K562 (cell line): ENCODE results near the gene TM4SF20. TPM values are rescaled to one million over a fixed set of nuclear protein-coding genes. Genes with fewer than 3 reads are reported as not detected.
A peak's percentile ranks its signal among the peaks of the same experiment; 100 is the strongest.

Experiments used
- CBFA2T2 ChIP-seq: fragments of 450-650 bp; conservative IDR thresholded peaks from 2 replicates; pipeline ENCODE4 v1.6.1; 2017; ENCODE audit warnings: mild to moderate bottlenecking
- CBFA2T3 ChIP-seq: fragments of 450-650 bp; IDR thresholded peaks from 2 replicates; pipeline ENCODE4 v1.6.1; 2017
- ELF1 ChIP-seq: fragments of 200-800 bp; sonication (Bioruptor generic); IDR thresholded peaks from 2 replicates; pipeline ENCODE4 v1.6.1; 2016; ENCODE audit warnings: missing genetic modification characterization, missing compliant biosample characterization
- KDM2B ChIP-seq: fragments of 250-450 bp; sonication (Bioruptor Pico); IDR thresholded peaks from 2 replicates; pipeline ENCODE4 v1.8.0; 2021; ENCODE audit warnings: mild to moderate bottlenecking, moderate library complexity
- POLR2AphosphoS5 ChIP-seq: IDR thresholded peaks from 2 replicates; pipeline ENCODE4 v1.6.1; 2011; ENCODE audit warnings: mild to moderate bottlenecking, low read depth, low read length, moderate library complexity; ENCODE audit not compliant: control insufficient read depth, insufficient read depth
- RBM34 ChIP-seq: fragments of 200-400 bp; formaldehyde crosslinking; IDR thresholded peaks from 2 replicates; pipeline ENCODE4 v1.6.1; 2018; ENCODE audit warnings: low read length, borderline replicate concordance; ENCODE audit not compliant: insufficient read depth
- ZNF24 ChIP-seq: fragments of 450-650 bp; IDR thresholded peaks from 2 replicates; pipeline ENCODE4 v1.6.1; 2016
- ZNF75A ChIP-seq: fragments of 450-650 bp; formaldehyde crosslinking; IDR thresholded peaks from 2 replicates; pipeline ENCODE4 v1.4.0; 2020; ENCODE audit warnings: mild to moderate bottlenecking
- polyA plus RNA-seq, 8 experiments: library from polyadenylated mRNA; depleted of rRNA in 4 of 8; stranded (reverse) in 5 of 8; unstranded in 3 of 8; fragments of >200 nt; fragmentation: Nextera tagmentation in 2 of 8; fragmentation: Illumina TruSeq in 1 of 8; extraction: Ambion mirVana in 2 of 8; extraction: Trizol in 1 of 8; gene quantifications; 2 replicates each; pipeline versions ENCODE4 v1.2.1 to v1.2.3, GENCODE V29; 2011 to 2014; ENCODE audit warnings: inconsistent platforms in 1 of 8, missing spikeins in 1 of 8
- total RNA-seq, 7 experiments: library from RNA; depleted of rRNA in 6 of 7; stranded (reverse); fragments of >200 nt in 6 of 7; fragmentation: Illumina TruSeq in 2 of 7; extraction: Trizol in 2 of 7; gene quantifications; 2 replicates each; pipeline versions ENCODE4 v1.2.1 to v1.2.3, GENCODE V29; 2011 to 2021; ENCODE audit warnings: low replicate concordance in 1 of 7
- TF ChIP-seq, protein P1 (sequence below), 2 experiments: fragments of 450-650 bp; formaldehyde crosslinking in 1 of 2; IDR thresholded peaks; 2 replicates each; pipeline versions ENCODE4 v1.4.0 to v1.6.1; 2014 to 2020; ENCODE audit warnings: mild to moderate bottlenecking in 2 of 2, borderline replicate concordance in 1 of 2, low read depth in 1 of 2
- TF ChIP-seq, protein P2 (sequence below): fragments of 250-450 bp; sonication (Bioruptor Pico); IDR thresholded peaks from 2 replicates; pipeline ENCODE4 v1.8.0; 2022; ENCODE audit warnings: moderate library complexity, mild to moderate bottlenecking, inconsistent platforms
- TF ChIP-seq, protein P3 (sequence below): fragments of 450-650 bp; IDR thresholded peaks from 2 replicates; pipeline ENCODE4 v1.6.1; 2016; ENCODE audit warnings: antibody characterized with exemption
- TF ChIP-seq, protein P4 (sequence below): fragments of 250-450 bp; sonication (Bioruptor Pico); IDR thresholded peaks from 2 replicates; pipeline ENCODE4 v1.4.0; 2020; ENCODE audit warnings: mild to moderate bottlenecking, moderate library complexity

Gene TM4SF20
- total and polyA plus RNA-seq, 9 of the 15 experiments (the other 6 are each of a cell fraction or from before 2014, with no cell fraction given), result not detected

DNA sequence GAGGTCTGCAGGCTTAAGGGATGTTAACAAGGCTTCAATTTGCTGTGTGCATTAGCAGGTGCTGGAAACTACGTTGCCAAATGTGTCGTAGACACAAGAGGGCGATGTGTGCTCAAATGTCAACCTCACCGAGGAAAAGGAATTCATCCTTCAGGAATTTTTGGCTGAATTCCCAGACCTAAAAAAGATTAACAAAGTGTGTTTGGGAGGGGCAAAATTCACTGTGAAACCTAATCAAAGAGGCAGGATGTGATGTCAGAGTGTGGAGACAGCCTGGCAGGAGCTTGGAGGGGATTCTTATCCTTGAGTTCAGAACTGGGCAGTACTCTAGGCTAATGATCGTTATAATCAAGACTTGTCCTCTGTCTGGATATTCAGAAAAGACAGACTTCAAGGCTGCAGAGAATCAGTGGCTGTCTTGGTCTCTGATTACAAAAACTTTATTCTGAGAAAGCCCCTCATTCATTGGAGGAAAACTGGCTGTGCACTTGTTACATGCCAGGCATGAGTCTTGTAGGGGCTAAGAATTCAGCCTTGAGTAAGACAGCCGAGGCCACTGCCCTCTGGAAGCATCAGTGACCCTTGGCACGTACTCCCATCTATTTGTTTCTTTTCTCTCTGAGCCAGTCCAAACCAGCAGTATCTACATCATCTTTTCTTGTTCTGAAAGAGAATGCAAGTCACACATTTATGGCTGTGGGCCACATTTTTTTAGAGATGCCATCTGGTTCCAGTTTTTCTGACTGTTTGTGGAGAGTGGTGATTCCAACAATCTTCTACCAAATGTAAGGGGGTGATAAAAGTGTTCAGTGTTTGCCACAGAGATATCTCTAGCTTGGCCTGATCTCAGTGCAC, 27.3 kb upstream of the TM4SF20 start (continued):
- TF ChIP-seq, protein P1, sequence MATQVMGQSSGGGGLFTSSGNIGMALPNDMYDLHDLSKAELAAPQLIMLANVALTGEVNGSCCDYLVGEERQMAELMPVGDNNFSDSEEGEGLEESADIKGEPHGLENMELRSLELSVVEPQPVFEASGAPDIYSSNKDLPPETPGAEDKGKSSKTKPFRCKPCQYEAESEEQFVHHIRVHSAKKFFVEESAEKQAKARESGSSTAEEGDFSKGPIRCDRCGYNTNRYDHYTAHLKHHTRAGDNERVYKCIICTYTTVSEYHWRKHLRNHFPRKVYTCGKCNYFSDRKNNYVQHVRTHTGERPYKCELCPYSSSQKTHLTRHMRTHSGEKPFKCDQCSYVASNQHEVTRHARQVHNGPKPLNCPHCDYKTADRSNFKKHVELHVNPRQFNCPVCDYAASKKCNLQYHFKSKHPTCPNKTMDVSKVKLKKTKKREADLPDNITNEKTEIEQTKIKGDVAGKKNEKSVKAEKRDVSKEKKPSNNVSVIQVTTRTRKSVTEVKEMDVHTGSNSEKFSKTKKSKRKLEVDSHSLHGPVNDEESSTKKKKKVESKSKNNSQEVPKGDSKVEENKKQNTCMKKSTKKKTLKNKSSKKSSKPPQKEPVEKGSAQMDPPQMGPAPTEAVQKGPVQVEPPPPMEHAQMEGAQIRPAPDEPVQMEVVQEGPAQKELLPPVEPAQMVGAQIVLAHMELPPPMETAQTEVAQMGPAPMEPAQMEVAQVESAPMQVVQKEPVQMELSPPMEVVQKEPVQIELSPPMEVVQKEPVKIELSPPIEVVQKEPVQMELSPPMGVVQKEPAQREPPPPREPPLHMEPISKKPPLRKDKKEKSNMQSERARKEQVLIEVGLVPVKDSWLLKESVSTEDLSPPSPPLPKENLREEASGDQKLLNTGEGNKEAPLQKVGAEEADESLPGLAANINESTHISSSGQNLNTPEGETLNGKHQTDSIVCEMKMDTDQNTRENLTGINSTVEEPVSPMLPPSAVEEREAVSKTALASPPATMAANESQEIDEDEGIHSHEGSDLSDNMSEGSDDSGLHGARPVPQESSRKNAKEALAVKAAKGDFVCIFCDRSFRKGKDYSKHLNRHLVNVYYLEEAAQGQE (IDR thresholded peaks at IDR 0.05; ENCODE audit: borderline replicate concordance), result peak; percentile 72
- TF ChIP-seq, protein P1 (CRISPR knock-in tag; IDR thresholded peaks at IDR 0.05; ENCODE audit: low read depth), result no peak
- TF ChIP-seq ELF1 (tag) (no peak), RBM34 (no peak), CBFA2T3 (peak; percentile 75), KDM2B (no peak), POLR2AphosphoS5 (no peak), ZNF24 (no peak), CBFA2T2 (peak; percentile 57), ZNF75A (CRISPR knock-in tag) (no peak)
- TF ChIP-seq, protein P2, sequence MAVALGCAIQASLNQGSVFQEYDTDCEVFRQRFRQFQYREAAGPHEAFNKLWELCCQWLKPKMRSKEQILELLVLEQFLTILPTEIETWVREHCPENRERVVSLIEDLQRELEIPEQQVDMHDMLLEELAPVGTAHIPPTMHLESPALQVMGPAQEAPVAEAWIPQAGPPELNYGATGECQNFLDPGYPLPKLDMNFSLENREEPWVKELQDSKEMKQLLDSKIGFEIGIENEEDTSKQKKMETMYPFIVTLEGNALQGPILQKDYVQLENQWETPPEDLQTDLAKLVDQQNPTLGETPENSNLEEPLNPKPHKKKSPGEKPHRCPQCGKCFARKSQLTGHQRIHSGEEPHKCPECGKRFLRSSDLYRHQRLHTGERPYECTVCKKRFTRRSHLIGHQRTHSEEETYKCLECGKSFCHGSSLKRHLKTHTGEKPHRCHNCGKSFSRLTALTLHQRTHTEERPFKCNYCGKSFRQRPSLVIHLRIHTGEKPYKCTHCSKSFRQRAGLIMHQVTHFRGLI (CRISPR knock-in tag), result no peak
- TF ChIP-seq, protein P3, sequence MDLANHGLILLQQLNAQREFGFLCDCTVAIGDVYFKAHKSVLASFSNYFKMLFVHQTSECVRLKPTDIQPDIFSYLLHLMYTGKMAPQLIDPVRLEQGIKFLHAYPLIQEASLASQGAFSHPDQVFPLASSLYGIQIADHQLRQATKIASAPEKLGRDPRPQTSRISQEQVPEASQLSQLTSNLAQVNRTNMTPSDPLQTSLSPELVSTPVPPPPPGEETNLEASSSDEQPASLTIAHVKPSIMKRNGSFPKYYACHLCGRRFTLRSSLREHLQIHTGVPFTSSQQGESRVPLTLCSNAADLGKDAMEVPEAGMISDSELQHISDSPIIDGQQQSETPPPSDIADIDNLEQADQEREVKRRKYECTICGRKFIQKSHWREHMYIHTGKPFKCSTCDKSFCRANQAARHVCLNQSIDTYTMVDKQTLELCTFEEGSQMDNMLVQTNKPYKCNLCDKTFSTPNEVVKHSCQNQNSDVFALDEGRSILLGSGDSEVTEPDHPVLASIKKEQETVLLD, result no peak
- TF ChIP-seq, protein P4, sequence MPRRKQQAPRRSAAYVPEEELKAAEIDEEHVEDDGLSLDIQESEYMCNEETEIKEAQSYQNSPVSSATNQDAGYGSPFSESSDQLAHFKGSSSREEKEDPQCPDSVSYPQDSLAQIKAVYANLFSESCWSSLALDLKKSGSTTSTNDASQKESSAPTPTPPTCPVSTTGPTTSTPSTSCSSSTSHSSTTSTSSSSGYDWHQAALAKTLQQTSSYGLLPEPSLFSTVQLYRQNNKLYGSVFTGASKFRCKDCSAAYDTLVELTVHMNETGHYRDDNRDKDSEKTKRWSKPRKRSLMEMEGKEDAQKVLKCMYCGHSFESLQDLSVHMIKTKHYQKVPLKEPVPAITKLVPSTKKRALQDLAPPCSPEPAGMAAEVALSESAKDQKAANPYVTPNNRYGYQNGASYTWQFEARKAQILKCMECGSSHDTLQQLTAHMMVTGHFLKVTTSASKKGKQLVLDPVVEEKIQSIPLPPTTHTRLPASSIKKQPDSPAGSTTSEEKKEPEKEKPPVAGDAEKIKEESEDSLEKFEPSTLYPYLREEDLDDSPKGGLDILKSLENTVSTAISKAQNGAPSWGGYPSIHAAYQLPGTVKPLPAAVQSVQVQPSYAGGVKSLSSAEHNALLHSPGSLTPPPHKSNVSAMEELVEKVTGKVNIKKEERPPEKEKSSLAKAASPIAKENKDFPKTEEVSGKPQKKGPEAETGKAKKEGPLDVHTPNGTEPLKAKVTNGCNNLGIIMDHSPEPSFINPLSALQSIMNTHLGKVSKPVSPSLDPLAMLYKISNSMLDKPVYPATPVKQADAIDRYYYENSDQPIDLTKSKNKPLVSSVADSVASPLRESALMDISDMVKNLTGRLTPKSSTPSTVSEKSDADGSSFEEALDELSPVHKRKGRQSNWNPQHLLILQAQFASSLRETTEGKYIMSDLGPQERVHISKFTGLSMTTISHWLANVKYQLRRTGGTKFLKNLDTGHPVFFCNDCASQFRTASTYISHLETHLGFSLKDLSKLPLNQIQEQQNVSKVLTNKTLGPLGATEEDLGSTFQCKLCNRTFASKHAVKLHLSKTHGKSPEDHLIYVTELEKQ (CRISPR knock-in tag), result no peak
